Stimulated activated naive CD4-positive, alpha-beta T cell (primary cell): ENCODE results near the gene NRP2.

ENCODE experiments used
- DNase-seq, 6 experiments: peaks; one replicate each; lab custom pipeline; 2025; lab: John Stamatoyannopoulos, UW

The NRP2 gene

DNA sequence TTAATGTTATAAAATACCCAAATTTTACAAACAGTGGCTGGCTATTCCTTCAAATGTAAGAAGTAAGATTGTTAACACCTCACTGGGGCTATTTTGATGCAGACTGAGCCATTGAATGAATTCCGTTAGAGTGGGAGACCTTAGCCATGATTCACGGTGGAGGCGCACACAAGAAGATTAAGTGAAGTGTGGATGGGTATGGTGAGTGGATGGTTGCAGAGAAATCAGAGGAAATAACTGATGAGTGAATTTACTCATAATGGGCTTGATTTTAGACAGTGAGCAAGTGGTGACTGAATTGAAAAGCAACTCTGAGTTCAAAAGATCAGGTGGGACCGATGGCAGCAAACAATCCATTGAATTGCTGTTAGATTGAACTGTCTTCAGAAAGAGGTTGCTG lies 75.0 kb downstream of the NRP2 start:
- no peak for DNase-seq

DNA sequence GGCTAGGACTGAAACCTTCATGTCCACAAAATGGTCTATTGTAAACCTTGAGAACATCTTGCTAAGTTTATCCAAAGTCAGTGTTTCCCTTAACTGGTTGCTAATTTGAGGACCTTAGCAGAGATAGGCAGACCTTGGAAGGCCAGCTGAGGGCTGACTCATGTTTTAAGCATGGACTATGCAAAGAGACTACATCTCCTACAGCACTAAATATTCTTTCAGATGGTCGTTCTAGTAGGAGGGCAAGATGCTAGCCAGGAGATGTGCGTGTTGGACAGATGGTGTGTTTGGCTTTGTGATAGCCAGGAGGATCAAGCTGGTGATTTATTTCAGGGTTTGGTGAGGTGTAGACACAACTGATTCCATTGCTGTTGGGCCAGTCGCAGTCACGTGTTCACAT lies 75.8 kb downstream of the NRP2 start:
- DNase-seq, result no peak

DNA sequence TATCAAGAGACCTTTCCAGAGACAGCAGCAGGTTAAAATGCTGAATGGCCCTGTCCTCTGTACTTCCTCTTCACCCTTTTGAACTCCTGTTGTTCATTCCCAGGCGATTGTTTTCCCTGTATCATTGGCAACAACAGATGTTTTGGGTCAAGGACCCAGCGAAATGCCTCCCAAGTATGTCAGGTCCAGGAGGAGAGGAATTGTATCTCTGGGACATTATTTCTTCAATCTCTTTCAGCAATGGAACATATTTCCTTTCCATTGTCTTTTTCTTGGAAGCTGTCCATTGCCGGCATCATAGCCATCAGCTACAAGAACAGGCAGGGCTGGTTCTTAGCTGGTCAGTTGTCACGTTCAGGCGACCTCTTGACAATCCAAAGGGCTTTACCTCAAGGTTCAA lies 76.2 kb downstream of the NRP2 start:
- no peak for DNase-seq

DNA sequence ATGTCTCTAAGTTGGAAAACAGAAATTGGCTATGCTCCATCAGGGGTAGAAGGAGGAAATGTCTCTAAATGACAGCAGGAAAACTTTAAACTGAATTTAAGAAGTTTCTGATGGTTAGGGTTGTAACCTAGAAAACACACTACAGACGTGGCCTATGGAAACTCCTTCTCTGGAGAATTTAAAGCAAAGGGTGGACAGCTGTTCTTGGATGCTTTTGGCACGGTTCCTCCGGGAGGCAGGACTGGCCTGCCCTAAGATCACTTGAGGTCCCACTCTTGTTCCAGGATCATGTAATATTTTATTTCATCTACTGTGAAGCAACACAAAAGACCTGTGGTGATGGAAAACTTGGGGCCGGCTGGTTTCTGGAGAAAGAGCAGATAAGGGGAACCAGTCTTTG lies 77.0 kb downstream of the NRP2 start:
- DNase-seq, result no peak

DNA sequence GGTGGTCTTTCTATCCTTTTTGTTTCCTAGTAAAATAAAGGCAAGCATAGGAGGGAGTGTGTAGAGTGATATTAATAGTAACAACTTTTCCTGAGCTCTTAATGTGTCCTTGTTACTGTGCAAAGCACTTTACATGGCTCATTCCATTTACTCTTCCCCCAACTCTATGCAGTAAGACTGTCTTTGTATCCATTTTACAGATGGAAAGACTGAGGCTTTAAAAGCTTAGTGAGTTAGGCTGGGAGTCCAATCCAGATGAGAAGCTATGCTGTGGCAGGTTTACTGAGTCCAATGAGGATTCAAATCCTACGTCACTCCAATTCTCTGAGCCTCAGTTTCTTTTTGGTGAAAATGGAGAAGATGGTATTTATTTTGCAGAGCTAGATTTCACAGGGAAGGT lies 77.4 kb downstream of the NRP2 start:
- DNase-seq, result no peak

DNA sequence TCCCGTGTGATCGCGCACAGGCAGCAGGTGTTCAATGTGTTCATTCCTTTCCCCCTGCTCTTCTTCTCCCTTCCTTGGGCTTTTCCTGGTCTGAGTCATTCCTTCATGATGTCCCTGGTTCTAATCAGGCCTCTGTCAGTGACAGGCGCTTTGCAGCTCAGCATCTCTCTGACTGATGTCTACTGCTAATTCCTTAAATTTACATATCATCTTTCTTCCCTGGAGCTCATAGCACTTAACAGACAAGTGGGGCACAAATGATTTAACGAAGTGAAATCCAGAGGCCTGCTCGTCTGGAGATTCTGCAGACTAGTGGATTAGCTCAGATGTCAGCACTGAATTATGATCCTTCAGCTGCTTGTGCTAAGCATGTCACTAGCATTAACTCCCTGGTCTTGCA lies 77.9 kb downstream of the NRP2 start:
- no peak for DNase-seq

DNA sequence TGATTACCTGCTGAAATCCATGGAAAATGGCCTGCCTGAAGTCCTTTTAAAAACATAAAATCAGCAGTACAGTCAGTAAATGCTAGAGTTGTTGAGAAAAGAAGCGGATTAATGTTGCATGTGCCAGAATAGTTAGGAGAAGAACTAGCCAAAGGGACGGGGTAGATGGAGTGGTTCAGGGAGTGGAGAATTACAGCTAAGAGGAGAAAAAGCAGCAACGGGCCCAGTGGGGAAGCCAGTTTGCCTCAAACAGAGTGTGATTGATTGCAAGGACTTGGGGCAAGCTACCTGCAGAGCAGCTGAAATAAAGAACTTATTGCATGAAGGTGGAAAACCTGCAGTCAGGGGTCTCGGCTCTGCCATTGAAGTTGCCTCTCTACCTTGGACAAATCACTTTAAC lies 79.1 kb downstream of the NRP2 start:
- DNase-seq, result no peak

DNA sequence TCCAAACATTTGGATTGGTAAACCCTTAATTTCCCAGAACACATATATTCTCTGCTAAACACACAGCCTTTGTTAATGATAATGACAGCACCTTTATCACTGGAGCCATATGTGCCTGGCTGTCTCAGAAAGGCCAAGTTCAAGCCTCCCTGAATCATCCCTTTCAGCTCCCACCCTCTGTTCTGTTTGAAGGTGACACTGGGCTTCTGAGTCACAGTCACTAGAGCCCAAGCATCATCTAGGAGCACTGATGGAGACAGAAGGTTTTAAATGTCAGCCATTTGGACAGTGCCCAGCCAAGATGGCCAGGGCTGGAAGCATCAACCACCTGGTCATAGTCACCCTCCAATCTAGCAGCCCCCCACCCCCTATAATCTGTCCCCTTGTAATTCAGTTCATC lies 80.6 kb downstream of the NRP2 start:
- DNase-seq, result no peak

DNA sequence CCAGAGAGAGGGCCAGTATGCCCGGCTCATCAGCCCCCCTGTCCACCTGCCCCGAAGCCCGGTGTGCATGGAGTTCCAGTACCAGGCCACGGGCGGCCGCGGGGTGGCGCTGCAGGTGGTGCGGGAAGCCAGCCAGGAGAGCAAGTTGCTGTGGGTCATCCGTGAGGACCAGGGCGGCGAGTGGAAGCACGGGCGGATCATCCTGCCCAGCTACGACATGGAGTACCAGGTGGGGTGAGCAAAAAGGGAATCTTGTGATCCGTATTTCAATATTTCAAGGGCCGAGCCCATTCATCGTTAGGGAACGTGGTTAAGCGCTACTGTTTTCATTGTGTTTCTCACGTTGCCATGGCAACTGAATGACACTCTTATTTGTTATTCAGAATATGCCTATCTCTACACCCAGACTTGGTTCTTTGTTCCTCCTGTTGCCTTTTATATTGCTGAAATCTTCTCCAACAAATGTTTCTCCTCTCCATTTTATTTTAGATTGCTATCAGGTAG lies 81.5 kb downstream of the NRP2 start:
- DNase-seq, result peak in 1 of 6 experiments; percentile 22

DNA sequence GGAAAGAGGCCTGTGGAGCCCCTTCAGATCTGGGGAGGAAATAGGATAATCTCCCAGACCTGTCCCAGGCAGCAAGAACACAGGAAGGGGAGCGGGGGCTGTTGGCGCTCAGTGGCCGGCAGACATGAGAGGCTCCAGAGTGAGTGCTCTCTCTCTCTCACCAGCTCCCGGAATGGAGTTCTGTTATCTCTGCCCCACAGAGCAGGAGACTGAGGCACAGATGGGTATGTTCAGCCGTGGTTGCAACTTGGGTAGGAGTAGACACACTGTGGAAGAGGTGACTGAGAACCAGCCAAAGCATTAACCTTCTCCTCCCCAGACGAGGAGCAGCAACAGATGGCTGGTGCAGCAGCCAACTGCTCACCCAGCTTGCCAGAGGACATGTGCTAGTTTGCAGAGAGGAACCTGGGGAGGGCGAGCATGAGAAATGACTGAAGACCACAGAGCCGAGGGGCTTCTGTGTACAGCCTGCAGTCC lies 82.0 kb downstream of the NRP2 start:
- no peak for DNase-seq

DNA sequence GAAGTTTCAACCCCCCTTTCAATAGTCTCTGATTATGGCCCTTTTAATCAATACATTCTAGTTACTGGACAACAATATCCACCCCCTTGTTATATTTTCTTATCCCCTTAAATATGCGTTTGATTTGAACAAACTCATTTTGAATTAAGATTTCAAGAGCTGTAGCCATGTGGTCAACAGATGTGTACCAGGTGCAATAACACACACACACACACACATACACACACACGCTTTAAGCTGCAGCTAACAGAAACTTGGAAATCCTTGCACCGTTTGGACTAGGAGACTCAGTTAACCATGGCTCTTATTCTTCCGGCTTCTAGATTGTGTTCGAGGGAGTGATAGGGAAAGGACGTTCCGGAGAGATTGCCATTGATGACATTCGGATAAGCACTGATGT lies 82.8 kb downstream of the NRP2 start:
- DNase-seq, result no peak

DNA sequence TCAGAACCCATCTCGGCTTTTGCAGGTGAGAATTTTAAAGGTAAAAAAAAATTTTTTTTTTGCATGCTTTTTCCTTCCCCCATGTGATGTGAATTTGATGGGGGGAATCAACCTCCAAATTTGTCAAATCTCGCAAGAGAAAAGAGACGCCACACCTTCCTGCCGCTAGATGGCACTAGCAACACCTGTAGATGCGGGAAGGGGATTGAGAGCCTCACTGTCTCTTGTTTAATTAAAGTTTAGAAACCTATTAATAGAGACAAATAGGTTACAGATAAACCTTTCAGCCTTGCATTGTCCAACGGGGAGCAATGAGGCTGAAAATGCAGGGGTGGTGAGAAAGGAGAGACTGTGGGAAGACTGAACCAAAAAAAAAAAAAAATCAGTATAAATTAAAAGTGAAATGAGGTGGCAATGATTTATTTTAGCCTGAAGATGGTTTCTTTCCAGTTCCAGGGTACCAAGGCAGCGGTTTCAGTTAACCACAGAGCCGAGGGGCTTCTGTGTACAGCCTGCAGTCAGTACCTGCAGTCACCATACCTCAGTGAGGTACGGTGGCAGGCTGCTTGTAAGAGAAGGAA lies 84.6 kb downstream of the NRP2 start:
- DNase-seq, result peak; percentile 5 to 39 (median 23)

DNA sequence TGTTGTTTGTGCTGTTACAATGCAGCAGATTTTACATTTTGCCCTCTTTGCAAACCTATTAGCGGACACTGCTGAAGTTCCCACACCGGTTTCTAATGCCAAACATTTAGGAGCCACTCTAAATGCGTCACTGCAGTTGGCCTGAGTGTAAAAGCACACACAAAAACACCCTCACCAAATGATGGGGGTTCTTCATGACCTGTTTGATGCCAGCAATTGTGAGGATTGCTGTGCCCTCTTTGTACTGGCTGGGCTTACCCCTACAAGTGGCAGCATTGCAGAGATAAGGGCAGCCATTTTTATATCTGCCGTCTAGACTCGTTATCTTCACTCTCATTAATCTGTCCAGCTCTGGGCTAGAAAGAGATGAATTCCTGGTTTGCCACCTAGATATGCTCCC lies 85.3 kb downstream of the NRP2 start:
- DNase-seq, result no peak

DNA sequence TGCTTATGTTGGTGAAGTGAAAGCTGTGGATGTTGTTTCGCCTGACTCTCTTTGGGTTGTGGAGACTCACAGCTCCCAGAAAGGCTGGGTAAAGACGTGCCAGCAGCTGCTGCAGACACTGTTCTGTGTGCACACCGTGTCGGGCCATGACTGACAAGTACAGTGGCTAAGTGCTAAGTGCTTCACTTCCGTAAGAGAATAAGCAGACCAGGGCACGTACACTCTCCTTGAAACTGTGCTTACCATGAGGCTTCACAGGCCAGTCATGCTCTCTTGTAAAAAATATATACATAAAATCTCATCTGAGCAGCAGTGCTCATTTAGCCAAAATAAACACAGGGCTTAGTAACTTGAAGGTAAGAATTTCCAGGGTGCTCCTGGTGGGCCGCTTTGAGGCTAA lies 86.0 kb downstream of the NRP2 start:
- DNase-seq, result no peak

DNA sequence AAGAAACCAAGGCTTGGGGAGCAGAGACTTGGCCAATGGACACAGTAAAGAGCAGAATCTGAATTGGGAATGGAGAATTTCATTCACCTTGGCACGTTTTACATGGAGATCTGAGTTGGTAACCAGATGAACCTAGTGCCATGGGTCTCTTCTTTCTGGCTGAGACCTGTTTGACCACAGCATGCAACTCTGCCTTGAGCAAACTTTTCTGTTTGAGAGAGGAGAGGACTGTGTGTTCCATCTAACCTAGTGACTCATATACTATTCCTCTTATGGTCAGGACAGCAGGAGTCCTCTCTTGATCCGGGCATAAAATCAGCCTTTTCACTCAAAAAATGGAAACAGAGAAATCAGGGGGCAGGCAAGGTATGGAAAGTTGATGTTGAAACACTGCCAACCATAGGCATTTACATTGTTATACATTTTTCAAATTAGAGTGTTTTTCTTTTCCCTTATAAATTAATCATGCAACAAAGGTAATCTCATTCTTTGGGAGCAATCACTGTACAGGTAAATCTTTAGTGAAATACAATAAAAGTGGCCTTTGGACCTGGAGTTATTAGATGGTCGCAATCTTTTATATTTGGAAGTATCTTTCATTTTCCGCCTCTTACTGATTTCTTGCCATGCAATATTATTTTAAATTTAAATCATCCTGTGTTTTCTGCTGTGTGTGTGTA lies 86.7 kb downstream of the NRP2 start:
- no peak for DNase-seq

DNA sequence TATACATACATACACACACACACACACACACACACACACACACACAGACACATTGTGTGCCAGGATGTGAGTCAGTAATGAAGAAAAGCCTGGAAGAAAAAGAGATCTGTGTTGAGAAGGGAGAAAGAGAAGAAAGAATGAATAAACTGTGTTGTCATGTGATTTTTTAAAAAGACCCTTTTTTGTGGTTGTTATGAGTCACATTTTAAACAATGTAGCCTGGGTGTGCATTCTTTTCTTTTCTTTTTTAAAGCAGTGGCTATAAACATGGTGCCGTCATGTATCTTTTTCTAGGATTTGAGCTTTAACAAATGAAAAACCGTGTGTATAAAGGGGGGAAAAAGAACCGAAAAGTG lies 87.2 kb downstream of the NRP2 start:
- DNase-seq, result no peak

DNA sequence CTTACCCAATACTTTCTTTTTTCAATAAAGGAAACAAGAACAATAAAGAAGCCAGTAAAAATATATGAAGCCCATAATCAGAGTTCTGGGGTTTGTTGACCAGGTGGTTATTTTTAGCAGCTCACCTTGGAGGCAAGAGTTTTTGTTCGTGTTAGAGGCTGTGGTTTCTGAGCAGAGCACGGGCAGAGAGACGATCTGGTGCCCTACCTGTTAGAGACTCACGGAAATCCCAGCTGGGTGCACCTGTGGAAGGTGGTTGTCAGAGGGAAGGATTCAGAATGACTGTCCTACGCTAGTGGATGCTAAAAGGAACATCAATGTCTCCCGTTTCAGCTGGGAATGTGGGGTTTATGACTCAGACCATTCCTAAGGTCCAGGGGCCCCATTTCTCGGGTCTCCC lies 87.6 kb downstream of the NRP2 start:
- DNase-seq, result no peak

DNA sequence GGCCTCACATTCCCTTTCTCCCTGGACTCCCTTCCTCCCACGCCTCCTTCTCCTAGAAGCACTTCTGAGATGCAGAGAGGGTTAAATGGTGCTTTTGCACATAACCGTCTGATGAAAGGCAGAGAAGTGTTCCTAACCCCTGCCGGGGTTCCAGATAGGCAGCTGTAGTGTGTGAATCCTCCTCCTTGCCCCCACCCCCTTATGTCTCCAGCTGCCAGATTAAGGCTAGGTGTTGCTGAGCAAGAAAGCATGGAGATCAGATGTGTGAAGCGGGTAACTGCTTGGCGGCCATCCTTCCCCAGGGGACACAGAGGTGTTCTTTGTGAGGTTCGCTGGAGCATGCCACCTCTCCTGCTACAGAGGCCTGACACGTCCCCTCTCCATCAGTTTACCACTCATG lies 88.3 kb downstream of the NRP2 start:
- no peak for DNase-seq

DNA sequence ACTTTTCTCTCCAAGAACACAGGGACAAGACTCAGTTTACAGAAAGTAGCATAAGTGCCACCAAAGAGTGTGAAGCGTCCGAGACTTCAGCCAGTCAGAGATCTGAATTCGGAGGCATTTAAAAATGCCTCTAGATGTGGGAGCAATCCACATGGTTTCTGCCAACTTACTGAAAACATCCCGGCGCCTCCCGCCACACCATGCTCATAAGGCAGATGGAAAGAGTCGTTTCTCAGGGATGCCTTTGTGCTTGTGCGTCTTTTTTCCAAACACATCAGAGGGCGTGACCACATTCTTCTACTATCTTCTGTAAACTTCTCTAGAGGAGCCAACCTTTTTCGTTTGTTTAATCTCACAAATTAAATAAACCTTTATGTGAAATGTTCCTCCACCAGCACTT lies 88.7 kb downstream of the NRP2 start:
- no peak for DNase-seq

DNA sequence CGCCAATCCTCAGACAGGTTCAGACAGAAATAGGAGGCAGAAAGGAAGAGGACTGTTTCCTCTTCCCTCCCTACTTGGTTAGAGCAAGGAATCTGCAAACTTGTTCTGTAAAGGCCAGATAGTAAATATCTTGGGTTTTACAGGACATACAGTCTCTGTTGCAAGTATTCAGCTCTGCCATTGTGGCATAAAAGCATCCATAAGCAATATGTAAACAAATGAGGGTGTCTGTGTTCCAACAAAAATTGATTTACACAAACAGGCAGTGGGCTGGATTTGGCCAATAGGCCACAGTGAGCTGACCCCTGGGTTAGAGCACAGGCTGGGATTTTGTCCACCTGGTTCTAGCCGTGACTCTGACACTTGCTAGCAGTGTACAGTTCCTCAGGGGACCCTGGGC lies 89.4 kb downstream of the NRP2 start:
- no peak for DNase-seq

DNA sequence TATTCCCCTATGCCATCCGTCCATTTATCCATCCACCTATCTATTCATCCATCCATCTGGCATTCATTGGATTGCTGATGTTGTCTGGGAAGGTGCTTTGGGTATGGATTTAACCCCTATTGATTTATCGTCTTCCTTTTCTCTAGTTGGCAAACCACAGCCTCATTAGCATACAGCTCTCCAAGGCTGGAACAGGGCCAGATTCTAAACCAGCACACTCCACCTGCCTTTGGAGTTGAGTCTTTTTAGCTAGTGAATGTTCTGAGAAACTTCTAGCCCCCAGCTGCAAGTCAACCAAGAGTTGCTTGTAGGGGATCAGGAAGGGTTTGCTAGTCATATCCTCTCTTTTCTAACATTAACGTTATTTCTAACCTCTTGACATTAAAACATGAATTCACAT lies 90.7 kb downstream of the NRP2 start:
- DNase-seq, result no peak

DNA sequence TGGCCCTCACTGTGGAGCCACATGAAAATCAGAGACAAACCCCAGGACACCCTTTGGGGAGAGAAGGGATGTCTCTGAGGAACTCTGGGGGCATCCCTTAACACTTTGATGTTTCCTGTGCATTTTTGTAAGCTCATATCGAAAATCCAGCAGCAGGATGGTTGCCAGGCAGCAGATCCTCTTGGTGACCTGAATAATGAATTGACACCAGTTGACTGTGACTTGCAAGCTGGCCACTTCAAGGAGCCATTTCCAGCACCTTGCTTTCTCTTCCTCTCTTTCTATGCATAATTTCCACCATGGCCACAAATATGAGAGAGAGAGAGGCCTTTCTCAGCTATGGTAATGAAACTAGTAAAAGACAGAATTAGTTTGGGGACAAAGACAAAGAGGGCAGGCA lies 91.7 kb downstream of the NRP2 start:
- no peak for DNase-seq

DNA sequence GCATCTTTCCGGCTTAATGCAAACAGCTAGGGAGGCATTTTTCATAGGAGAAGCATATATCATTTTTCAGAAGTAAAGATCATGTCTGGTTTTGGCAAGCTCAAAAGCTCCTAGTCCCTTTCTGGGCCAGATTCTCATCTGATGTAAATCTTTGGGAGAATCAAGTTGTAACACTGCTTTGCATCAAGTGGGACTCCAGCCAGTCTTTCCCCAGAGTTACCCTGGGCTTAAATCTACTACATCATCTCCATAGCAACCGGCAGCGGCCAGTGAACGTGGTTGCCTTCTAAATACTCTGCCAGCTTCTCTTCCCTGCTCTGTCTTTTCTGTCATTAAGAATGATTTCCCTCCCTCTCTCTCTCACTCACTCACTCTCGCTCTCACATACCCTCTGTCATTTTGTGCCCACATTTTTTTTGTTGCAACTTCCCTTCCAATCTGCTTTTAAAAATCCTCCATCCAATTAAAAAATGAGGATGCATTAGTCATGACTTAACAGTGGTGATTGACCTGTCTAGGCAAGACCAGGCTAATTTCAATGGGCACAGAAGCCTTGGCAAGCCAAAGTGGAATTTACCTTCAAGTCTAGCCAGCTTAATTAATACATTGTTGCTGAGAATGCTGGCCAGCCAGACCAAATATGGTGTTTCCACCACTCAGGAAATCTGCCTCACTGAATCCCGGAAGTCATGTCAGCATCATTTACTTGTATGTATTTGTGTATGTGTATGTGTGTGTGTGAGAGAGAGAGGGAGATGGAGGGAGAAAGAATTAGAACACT lies 93.0 kb downstream of the NRP2 start:
- DNase-seq, result no peak
